ENCODE results near the gene DRGX.

The DRGX gene

DNA sequence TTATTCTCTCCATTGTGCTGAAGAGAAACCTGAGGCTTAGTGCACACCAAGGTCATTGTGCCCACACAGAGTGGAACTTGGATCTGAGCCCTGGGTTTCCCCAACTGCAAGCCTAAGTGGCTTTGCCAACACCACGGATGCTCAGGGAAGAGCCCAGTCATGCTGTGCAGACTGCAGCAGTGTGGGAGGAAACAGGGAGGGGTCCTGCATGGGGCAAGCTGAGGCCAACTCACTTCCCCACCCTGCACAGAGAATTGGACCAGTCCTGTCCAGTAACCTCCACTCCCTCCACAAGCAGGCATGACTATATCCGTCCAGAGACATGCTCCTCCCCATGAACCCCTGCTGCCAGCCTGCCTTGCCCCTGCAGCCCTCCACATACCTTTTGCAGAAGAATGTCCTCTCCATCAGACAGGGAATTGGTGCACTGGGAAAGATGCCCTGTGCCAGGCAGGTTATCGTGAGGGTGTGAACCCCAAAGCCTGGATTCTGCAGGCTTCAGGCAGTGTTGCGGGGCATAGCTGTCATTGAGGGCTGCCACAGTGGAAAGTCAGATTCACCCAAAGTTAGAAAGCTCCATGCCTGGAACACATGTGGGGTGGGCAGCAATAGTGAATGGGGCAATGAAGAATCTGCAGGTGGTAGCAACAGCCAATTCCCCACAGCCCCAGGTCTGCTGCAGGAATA lies 44.9 kb downstream of the DRGX start:
- H3K36me3 ChIP-seq (ENCODE audit: control insufficient read depth in 1 of 2, insufficient read depth in 2 of 2, low read length in 2 of 2) = no peaks in the 10 kb centered on the region
- H3K27ac ChIP-seq (ENCODE audit: low read length) = no peak overlapping the region
- no peaks in the 10 kb centered on the region for H3K4me1 ChIP-seq (ENCODE audit: control insufficient read depth in 1 of 2, insufficient read depth in 2 of 2, low read length in 2 of 2)
- peaks cover 0 to 20% of the 10 kb centered on the region in 2 donors for H3K9me3 ChIP-seq (ENCODE audit: control insufficient read depth in 1 of 2, low read length in 2 of 2)
- H3K4me3 ChIP-seq (ENCODE audit: low read depth in 1 of 2, low read length in 2 of 2) = no peak overlapping the region
- no peaks in the 10 kb centered on the region for H3K27me3 ChIP-seq (ENCODE audit: low read depth, low read length)

- H3K4me3 ChIP-seq (ENCODE audit: low read depth in 1 of 2, low read length in 2 of 2) = no peak overlapping the region
- no peaks in the 10 kb centered on the region for H3K36me3 ChIP-seq (ENCODE audit: control insufficient read depth in 1 of 2, insufficient read depth in 2 of 2, low read length in 2 of 2)
Measured at GRCh38 chr10:49350138-49350537, 45.8 kb downstream of the DRGX start.

DNA sequence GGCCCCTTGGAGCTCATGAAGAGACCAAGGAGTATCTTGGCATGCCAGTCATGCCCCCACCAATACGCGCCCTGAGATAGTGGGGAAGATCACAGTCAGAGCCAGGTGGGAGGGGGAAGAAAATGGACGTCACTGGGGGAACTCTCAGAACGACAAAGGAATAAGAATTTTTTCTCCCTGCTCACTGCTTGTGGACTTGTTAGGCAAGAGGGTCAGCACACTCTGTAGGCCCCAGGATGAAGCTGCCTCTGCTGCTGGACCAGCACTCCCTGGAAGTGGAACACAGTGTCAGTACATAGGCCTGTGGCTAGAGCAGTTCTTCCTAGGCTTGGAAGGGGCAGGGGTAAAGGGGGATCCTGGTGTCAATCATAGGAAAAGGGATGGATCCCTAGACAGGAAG lies 46.5 kb downstream of the DRGX start:
- Histone ChIP-seq H3K36me3 (ENCODE audit: control insufficient read depth in 1 of 2, insufficient read depth in 2 of 2, low read length in 2 of 2) (no peaks in the 10 kb centered on the region), H3K4me3 (ENCODE audit: low read depth in 1 of 2, low read length in 2 of 2) (no peak overlapping the region), H3K4me1 (ENCODE audit: control insufficient read depth in 1 of 2, insufficient read depth in 2 of 2, low read length in 2 of 2) (no peaks in the 10 kb centered on the region), H3K27ac (ENCODE audit: low read length) (no peak overlapping the region), H3K27me3 (ENCODE audit: low read depth, low read length) (no peaks in the 10 kb centered on the region), H3K9me3 (ENCODE audit: control insufficient read depth in 1 of 2, low read length in 2 of 2) (peaks cover 0 to 20% of the 10 kb centered on the region in 2 donors)

More at GRCh38 chr10:49350138-49350537, 45.8 kb downstream of the DRGX start:
- Histone ChIP-seq H3K27ac (ENCODE audit: low read length) (no peak overlapping the region), H3K4me1 (ENCODE audit: control insufficient read depth in 1 of 2, insufficient read depth in 2 of 2, low read length in 2 of 2) (no peaks in the 10 kb centered on the region), H3K27me3 (ENCODE audit: low read depth, low read length) (no peaks in the 10 kb centered on the region), H3K9me3 (ENCODE audit: control insufficient read depth in 1 of 2, low read length in 2 of 2) (peaks cover 0 to 20% of the 10 kb centered on the region in 2 donors)

DNA sequence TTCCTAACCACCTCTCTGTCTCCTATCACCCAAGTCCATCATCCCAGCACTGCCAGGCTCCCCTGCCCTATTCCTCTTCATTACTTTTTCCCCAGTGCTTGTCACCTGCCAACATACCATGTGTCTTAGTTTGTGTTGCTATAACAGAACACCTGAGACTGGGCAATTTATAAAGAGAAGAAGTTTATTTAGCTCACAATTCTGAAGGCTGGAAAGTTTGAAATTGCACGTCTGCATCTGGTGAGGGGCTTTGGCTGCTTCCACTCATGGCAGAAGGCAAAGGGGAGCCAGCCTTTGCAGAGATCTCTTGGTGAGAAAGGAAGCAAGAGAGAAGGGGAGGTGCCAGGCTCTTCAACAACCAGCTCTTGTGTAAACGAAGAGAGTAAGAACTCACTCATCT lies 47.3 kb downstream of the DRGX start:
- no peaks in the 10 kb centered on the region for H3K36me3 ChIP-seq (ENCODE audit: control insufficient read depth in 1 of 2, insufficient read depth in 2 of 2, low read length in 2 of 2)
- no peaks in the 10 kb centered on the region for H3K4me1 ChIP-seq (ENCODE audit: control insufficient read depth in 1 of 2, insufficient read depth in 2 of 2, low read length in 2 of 2)
- no peaks in the 10 kb centered on the region for H3K27me3 ChIP-seq (ENCODE audit: low read depth, low read length)
- H3K9me3 ChIP-seq (ENCODE audit: control insufficient read depth in 1 of 2, low read length in 2 of 2) = peaks cover 0 to 20% of the 10 kb centered on the region in 2 donors
- H3K4me3 ChIP-seq (ENCODE audit: low read depth in 1 of 2, low read length in 2 of 2) = no peak overlapping the region
- no peak overlapping the region for H3K27ac ChIP-seq (ENCODE audit: low read length)

DNA sequence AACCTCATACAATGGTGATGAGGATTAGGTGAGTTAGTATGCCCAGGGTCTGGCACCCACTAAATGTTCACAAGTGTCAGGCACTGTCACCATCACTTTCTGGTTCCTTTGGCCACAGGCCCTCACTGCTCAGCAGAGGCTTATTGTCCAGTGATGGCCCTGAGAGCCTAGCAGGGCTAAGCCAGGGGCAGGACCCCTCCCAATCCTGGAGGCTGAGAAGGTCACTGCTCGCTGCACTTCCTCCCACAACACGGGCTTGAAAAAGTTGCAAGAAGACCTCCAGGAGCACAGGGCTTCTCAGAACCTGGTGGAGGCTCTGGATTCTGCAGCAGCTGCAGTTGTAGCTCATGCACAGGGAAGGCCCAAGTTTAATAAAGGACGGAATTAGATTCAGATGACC lies 48.1 kb downstream of the DRGX start:
- no peak overlapping the region for H3K4me3 ChIP-seq (ENCODE audit: low read depth in 1 of 2, low read length in 2 of 2)
- no peak overlapping the region for H3K27ac ChIP-seq (ENCODE audit: low read length)
- H3K9me3 ChIP-seq (ENCODE audit: control insufficient read depth in 1 of 2, low read length in 2 of 2) = peaks cover 0 to 20% of the 10 kb centered on the region in 2 donors
- no peaks in the 10 kb centered on the region for H3K36me3 ChIP-seq (ENCODE audit: control insufficient read depth in 1 of 2, insufficient read depth in 2 of 2, low read length in 2 of 2)
- no peaks in the 10 kb centered on the region for H3K4me1 ChIP-seq (ENCODE audit: control insufficient read depth in 1 of 2, insufficient read depth in 2 of 2, low read length in 2 of 2)
- no peaks in the 10 kb centered on the region for H3K27me3 ChIP-seq (ENCODE audit: low read depth, low read length)

GRCh38 chr10:49347342-49347741 lies 48.5 kb downstream of the DRGX start:
- no peaks in the 10 kb centered on the region for H3K4me1 ChIP-seq (ENCODE audit: control insufficient read depth in 1 of 2, insufficient read depth in 2 of 2, low read length in 2 of 2)
- no peak overlapping the region for H3K27ac ChIP-seq (ENCODE audit: low read length)
- H3K4me3 ChIP-seq (ENCODE audit: low read depth in 1 of 2, low read length in 2 of 2) = no peak overlapping the region
- H3K27me3 ChIP-seq (ENCODE audit: low read depth, low read length) = no peaks in the 10 kb centered on the region
- no peaks in the 10 kb centered on the region for H3K36me3 ChIP-seq (ENCODE audit: control insufficient read depth in 1 of 2, insufficient read depth in 2 of 2, low read length in 2 of 2)
- peaks cover 0 to 20% of the 10 kb centered on the region in 2 donors for H3K9me3 ChIP-seq (ENCODE audit: control insufficient read depth in 1 of 2, low read length in 2 of 2)

- H3K4me3 ChIP-seq (ENCODE audit: low read depth in 1 of 2, low read length in 2 of 2) = no peak overlapping the region
- no peaks in the 10 kb centered on the region for H3K36me3 ChIP-seq (ENCODE audit: control insufficient read depth in 1 of 2, insufficient read depth in 2 of 2, low read length in 2 of 2)
- no peaks in the 10 kb centered on the region for H3K27me3 ChIP-seq (ENCODE audit: low read depth, low read length)
- H3K27ac ChIP-seq (ENCODE audit: low read length) = no peak overlapping the region
- H3K4me1 ChIP-seq (ENCODE audit: control insufficient read depth in 1 of 2, insufficient read depth in 2 of 2, low read length in 2 of 2) = no peaks in the 10 kb centered on the region
- peaks cover 0 to 12% of the 10 kb centered on the region in 2 donors for H3K9me3 ChIP-seq (ENCODE audit: control insufficient read depth in 1 of 2, low read length in 2 of 2)
Measured at GRCh38 chr10:49344840-49345239, 51.0 kb downstream of the DRGX start.

- H3K4me3 ChIP-seq (ENCODE audit: low read depth in 1 of 2, low read length in 2 of 2) = no peak overlapping the region
- H3K4me1 ChIP-seq (ENCODE audit: control insufficient read depth in 1 of 2, insufficient read depth in 2 of 2, low read length in 2 of 2) = no peaks in the 10 kb centered on the region
- peaks cover 0 to 4% of the 10 kb centered on the region in 2 donors for H3K9me3 ChIP-seq (ENCODE audit: control insufficient read depth in 1 of 2, low read length in 2 of 2)
- H3K36me3 ChIP-seq (ENCODE audit: control insufficient read depth in 1 of 2, insufficient read depth in 2 of 2, low read length in 2 of 2) = no peaks in the 10 kb centered on the region
- H3K27ac ChIP-seq (ENCODE audit: low read length) = no peak overlapping the region
- no peaks in the 10 kb centered on the region for H3K27me3 ChIP-seq (ENCODE audit: low read depth, low read length)
Measured at GRCh38 chr10:49338604-49339003, 57.3 kb downstream of the DRGX start.

DNA sequence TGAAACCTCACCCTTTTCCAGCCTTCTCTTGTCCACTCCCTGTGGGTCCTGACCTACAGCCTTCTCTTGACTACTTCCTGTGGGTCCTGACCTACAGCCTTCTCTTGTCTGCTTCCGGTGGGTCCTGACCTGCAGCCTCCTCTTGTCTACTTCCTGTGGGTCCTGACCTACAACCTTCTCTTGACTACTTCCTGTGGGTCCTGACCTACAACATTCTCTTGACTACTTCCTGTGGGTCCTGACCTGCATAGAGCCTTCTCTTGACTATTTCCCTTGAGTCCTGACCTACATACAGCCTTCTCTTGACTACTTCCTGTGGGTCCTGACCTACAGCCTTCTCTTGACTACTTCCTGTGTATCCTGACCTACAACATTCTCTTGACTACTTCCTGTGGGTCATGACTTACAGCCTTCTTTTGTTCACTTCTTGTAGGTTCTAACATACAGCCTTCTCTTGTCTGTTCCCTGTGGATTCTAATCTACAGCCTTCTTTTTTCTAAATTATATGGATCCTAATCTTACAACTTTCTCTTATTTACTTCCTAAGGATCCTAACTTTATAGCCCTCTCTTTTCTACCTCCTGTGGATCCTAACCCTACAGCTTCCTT lies 60.4 kb downstream of the DRGX start:
- H3K9me3 ChIP-seq (ENCODE audit: control insufficient read depth in 1 of 2, low read length in 2 of 2) = peaks cover 0 to 4% of the 10 kb centered on the region in 2 donors
- no peaks in the 10 kb centered on the region for H3K36me3 ChIP-seq (ENCODE audit: control insufficient read depth in 1 of 2, insufficient read depth in 2 of 2, low read length in 2 of 2)
- H3K27me3 ChIP-seq (ENCODE audit: low read depth, low read length) = no peaks in the 10 kb centered on the region
- H3K27ac ChIP-seq (ENCODE audit: low read length) = no peak overlapping the region
- H3K4me1 ChIP-seq (ENCODE audit: control insufficient read depth in 1 of 2, insufficient read depth in 2 of 2, low read length in 2 of 2) = no peaks in the 10 kb centered on the region
- H3K4me3 ChIP-seq (ENCODE audit: low read depth in 1 of 2, low read length in 2 of 2) = no peak overlapping the region

GRCh38 chr10:49334964-49335363 lies 60.9 kb downstream of the DRGX start:
- Histone ChIP-seq H3K4me1 (ENCODE audit: control insufficient read depth in 1 of 2, insufficient read depth in 2 of 2, low read length in 2 of 2) (no peaks in the 10 kb centered on the region), H3K27me3 (ENCODE audit: low read depth, low read length) (no peaks in the 10 kb centered on the region), H3K9me3 (ENCODE audit: control insufficient read depth in 1 of 2, low read length in 2 of 2) (peaks cover 0 to 4% of the 10 kb centered on the region in 2 donors), H3K36me3 (ENCODE audit: control insufficient read depth in 1 of 2, insufficient read depth in 2 of 2, low read length in 2 of 2) (no peaks in the 10 kb centered on the region), H3K4me3 (ENCODE audit: low read depth in 1 of 2, low read length in 2 of 2) (no peak overlapping the region), H3K27ac (ENCODE audit: low read length) (no peak overlapping the region)

- Histone ChIP-seq H3K36me3 (ENCODE audit: control insufficient read depth in 1 of 2, insufficient read depth in 2 of 2, low read length in 2 of 2) (no peaks in the 10 kb centered on the region), H3K4me1 (ENCODE audit: control insufficient read depth in 1 of 2, insufficient read depth in 2 of 2, low read length in 2 of 2) (no peaks in the 10 kb centered on the region), H3K27me3 (ENCODE audit: low read depth, low read length) (no peaks in the 10 kb centered on the region), H3K4me3 (ENCODE audit: low read depth in 1 of 2, low read length in 2 of 2) (no peak overlapping the region), H3K9me3 (ENCODE audit: control insufficient read depth in 1 of 2, low read length in 2 of 2) (no peaks in the 10 kb centered on the region), H3K27ac (ENCODE audit: low read length) (no peak overlapping the region)
Measured at GRCh38 chr10:49333192-49333591, 62.7 kb downstream of the DRGX start.

DNA sequence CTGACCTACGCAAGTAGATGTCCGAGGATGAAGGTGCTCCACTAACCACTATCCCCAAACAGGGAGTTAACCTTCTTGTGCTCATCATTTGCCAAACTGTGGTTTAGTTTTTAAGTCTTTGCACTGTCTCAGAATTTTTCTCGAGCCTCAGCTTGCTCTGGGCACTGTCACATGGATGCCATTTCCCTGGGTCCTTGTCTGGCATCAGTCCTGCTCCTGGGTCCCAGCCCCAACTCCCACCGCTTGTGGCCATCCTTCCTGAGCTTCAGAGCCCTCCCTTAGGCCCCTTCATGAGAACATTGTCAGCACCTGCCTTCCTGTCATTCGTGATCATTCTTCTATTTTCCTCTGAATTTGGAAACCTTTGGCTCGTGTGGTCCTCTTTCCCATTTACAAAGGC lies 63.1 kb downstream of the DRGX start:
- H3K9me3 ChIP-seq (ENCODE audit: control insufficient read depth in 1 of 2, low read length in 2 of 2) = no peaks in the 10 kb centered on the region
- no peaks in the 10 kb centered on the region for H3K36me3 ChIP-seq (ENCODE audit: control insufficient read depth in 1 of 2, insufficient read depth in 2 of 2, low read length in 2 of 2)
- no peak overlapping the region for H3K27ac ChIP-seq (ENCODE audit: low read length)
- H3K4me1 ChIP-seq (ENCODE audit: control insufficient read depth in 1 of 2, insufficient read depth in 2 of 2, low read length in 2 of 2) = no peaks in the 10 kb centered on the region
- H3K27me3 ChIP-seq (ENCODE audit: low read depth, low read length) = no peaks in the 10 kb centered on the region
- H3K4me3 ChIP-seq (ENCODE audit: low read depth in 1 of 2, low read length in 2 of 2) = no peak overlapping the region
